BE2C (cell line): Measurements from ENCODE around the gene GALE.

Experiments
- DNase-seq: peaks from one replicate; pipeline ENCODE4 v3.0.0-alpha.2; 2020
- H3K27me3 ChIP-seq: fragments of 250-450 bp; sonication (Bioruptor Pico); 2 replicates; pipeline ENCODE4 v1.5.1; 2020; ENCODE audit warnings: mild to moderate bottlenecking
- H3K36me3 ChIP-seq: fragments of 250-450 bp; sonication (Bioruptor Pico); 2 replicates; pipeline ENCODE4 v1.5.1; 2020; ENCODE audit warnings: mild to moderate bottlenecking
- H3K4me1 ChIP-seq: fragments of 250-450 bp; sonication (Bioruptor Pico); 2 replicates; pipeline ENCODE4 v1.5.1; 2020
- H3K4me3 ChIP-seq: 2 replicates; pipeline ENCODE4 v1.5.1; 2011; ENCODE audit warnings: low read depth, low read length
- H3K9me3 ChIP-seq: fragments of 250-450 bp; sonication (Bioruptor Pico); 2 replicates; pipeline ENCODE4 v1.5.1; 2020
- TF ChIP-seq, protein P1 (sequence below): IDR thresholded peaks from 2 replicates; pipeline ENCODE4 v1.5.1; 2012; ENCODE audit warnings: mild to moderate bottlenecking, low read depth, low read length

The GALE gene

DNA sequence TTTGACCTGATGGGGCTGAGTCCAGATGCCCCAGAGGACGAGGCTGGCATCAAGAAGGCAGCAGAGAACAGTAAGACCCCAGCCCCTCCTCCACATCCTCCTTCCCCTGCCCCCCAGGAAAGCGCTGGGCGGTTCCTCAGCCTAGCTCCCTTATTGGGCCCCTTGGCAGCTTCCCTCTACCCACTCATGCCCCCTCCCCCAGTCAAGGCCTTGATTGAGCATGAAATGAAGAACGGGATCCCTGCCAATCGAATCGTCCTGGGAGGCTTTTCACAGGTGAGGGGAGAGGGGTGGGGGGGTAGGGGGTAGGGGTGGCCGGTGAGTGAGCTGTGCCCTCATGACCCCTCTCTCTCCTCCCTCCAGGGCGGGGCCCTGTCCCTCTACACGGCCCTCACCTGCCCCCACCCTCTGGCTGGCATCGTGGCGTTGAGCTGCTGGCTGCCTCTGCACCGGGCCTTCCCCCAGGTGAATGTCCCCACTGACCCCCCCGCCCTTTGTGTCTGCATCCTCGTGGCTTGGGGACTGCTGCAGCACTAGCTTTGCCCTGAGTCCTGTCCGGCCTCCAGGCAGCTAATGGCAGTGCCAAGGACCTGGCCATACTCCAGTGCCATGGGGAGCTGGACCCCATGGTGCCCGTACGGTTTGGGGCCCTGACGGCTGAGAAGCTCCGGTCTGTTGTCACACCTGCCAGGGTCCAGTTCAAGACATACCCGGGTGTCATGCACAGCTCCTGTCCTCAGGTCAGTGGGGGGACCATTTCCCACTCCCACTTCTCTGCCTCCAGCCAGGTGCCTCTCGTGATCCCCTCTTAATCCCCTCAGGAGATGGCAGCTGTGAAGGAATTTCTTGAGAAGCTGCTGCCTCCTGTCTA is 6.5 kb downstream of the GALE start:
- no peaks in the 10 kb centered on the region for H3K9me3 ChIP-seq
- no peak overlapping the region for H3K4me3 ChIP-seq
- TF ChIP-seq, protein P1, sequence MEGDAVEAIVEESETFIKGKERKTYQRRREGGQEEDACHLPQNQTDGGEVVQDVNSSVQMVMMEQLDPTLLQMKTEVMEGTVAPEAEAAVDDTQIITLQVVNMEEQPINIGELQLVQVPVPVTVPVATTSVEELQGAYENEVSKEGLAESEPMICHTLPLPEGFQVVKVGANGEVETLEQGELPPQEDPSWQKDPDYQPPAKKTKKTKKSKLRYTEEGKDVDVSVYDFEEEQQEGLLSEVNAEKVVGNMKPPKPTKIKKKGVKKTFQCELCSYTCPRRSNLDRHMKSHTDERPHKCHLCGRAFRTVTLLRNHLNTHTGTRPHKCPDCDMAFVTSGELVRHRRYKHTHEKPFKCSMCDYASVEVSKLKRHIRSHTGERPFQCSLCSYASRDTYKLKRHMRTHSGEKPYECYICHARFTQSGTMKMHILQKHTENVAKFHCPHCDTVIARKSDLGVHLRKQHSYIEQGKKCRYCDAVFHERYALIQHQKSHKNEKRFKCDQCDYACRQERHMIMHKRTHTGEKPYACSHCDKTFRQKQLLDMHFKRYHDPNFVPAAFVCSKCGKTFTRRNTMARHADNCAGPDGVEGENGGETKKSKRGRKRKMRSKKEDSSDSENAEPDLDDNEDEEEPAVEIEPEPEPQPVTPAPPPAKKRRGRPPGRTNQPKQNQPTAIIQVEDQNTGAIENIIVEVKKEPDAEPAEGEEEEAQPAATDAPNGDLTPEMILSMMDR: no peak
- H3K4me1 ChIP-seq: no peaks in the 10 kb centered on the region
- DNase-seq: no peak
- H3K27me3 ChIP-seq: no peaks in the 10 kb centered on the region
- H3K36me3 ChIP-seq: no peaks in the 10 kb centered on the region

DNA sequence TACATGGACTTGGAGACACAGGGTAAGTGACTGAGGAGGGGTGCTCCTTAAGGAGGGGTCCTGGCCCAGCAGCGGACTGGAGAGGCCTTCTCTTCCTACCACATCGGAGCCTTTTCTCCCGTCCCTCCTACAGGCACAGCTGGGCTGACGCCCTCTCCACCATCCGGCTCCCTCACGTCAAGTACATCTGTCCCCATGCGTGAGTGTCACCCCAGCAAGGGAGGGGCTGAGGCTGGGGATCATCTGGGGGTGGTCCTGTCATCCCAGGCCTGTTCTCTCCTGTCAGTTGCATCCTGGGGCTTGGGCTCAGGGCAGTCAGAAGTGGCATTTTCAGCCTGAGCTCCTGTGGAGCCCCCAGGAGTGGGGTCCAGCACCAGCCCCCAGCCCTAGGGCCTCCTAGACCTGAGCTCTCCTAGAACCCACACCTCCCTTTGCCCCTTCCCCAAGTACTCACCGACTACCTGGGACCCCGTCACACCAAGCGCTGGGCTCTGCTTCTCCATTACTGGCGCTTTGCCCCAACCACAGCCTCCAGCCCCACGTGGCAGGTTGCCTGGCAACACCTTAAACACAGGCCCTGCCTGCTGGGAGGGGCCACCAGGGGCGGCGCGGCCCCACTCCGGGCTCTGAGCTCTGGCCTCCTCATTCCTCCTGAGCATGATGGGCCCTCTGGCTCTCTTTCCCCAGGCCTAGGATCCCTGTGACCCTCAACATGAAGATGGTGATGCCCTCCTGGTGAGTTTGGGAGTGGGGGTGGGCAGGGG is 7.4 kb downstream of the GALE start:
- peak; percentile 42 for DNase-seq
- H3K27me3 ChIP-seq: no peaks in the 10 kb centered on the region
- H3K36me3 ChIP-seq: no peaks in the 10 kb centered on the region
- no peak overlapping the region for H3K4me3 ChIP-seq
- TF ChIP-seq, protein P1: no peak
- H3K9me3 ChIP-seq: no peaks in the 10 kb centered on the region
- H3K4me1 ChIP-seq: no peaks in the 10 kb centered on the region

DNA sequence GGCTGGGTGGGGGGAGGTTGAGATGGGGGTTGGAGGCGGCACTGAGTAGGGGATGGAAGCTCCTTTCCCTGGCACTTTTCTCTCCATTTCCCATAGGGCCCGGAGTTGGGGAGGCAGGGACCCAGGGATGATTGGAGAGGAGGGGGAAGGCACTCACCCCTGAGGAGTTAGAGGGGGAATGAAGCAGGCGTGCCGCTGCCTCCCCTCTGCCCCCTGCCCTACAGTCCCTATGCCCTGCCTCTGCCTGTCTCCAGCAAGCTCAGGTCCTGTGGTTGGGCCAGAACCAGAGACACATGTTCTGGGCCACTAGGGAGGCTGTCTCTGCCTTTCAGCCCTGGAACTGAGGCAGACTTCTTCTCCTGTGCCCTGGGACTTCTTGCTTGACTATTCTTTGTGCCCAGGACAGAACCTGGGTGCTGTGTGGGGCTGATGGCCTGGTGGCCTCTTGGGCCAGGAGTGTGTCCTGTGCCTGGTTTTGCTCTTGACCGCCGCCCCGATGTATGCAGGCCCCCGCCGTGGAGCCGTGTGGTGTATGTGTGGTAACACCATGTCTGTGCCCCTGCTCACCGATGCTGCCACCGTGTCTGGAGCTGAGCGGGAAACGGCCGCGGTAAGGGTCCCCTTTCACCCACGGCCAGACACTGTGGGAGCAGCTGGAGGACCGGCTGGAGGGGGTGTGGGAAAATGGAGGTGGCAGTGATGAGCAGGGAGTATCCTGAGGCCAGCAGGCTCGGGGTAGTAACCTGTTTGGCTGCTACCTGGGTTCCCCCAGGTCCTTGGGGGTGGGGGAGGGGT is 8.2 kb downstream of the GALE start:
- DNase-seq: no peak
- H3K27me3 ChIP-seq: no peaks in the 10 kb centered on the region
- no peaks in the 10 kb centered on the region for H3K4me1 ChIP-seq
- TF ChIP-seq, protein P1: no peak
- no peaks in the 10 kb centered on the region for H3K9me3 ChIP-seq
- H3K36me3 ChIP-seq: no peaks in the 10 kb centered on the region; the same call in 1 of the 2 replicates
- H3K4me3 ChIP-seq: peak overlapping the region; percentile 82

DNA sequence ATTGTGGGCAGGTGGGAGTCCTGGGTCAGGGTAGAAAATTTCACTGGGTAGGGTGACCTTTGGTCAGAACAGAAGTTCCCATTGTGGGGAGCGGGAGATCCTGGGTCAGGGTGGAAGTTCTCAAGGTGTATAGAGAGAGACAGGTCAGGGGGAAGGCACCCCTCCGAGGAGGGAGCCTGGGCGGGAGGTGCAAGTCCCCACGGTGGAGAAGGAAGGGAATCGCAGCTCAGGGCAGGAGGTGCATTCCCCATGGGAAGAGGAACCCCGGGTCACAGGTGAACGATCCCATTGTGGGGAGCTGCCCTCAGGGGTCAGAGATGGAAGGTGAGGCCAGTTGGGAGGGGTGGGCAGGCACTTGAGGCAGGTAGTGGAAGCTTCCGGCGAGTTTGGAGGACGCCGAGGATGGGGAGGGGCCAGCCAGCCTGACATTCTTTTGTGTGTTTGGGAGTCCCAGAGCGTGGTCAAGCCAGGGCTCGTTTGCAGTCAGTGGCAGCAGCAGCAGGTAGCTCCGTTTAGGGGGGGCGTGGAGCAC is 9.0 kb downstream of the GALE start:
- H3K9me3 ChIP-seq: no peaks in the 10 kb centered on the region
- TF ChIP-seq, protein P1: no peak
- no peaks in the 10 kb centered on the region for H3K27me3 ChIP-seq
- no peaks in the 10 kb centered on the region for H3K4me1 ChIP-seq
- peaks cover 3% of the 10 kb centered on the region; the same call in 1 of the 2 replicates for H3K36me3 ChIP-seq
- DNase-seq: no peak
- peak overlapping the region; percentile 82 for H3K4me3 ChIP-seq

GRCh38 chr1:23790696-23791515 is 9.6 kb downstream of the GALE start, which contains the start of gene LYPLA2:
LYPLA2 (plus strand) TSS chr1:23791145; CDS start chr1:23792683, 1,538 bp downstream.
- peaks cover 6% of the 10 kb centered on the region for H3K36me3 ChIP-seq
- no peaks in the 10 kb centered on the region for H3K9me3 ChIP-seq
- H3K27me3 ChIP-seq: no peaks in the 10 kb centered on the region
- peak within 1 kb of the TSS; percentile 82 for H3K4me3 ChIP-seq
- DNase-seq: peak; percentile 86
- H3K4me1 ChIP-seq: no peaks in the 10 kb centered on the region
- TF ChIP-seq, protein P1: no peak
